Measurements from ENCODE around the gene TPD52L1.

DNA sequence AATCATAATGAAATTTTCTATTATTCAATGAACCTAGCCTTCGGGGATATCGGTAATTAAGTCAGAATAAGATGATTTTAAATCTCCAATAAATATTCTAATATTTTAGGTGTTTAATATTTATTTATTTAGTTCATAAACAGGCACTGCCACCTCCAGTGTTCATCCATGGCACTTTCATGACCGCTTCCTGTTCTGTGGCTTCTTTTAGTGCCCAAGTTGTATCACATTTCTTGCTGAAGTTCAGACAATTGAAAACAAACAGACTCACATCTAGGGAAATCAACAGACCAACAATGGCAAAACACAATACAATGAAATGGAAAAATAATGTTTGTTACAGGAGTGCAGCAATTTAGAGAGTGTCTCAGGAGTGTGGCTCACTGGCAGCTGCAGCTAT, 122.2 kb downstream of the TPD52L1 start:
- TF ChIP-seq, protein P1, sequence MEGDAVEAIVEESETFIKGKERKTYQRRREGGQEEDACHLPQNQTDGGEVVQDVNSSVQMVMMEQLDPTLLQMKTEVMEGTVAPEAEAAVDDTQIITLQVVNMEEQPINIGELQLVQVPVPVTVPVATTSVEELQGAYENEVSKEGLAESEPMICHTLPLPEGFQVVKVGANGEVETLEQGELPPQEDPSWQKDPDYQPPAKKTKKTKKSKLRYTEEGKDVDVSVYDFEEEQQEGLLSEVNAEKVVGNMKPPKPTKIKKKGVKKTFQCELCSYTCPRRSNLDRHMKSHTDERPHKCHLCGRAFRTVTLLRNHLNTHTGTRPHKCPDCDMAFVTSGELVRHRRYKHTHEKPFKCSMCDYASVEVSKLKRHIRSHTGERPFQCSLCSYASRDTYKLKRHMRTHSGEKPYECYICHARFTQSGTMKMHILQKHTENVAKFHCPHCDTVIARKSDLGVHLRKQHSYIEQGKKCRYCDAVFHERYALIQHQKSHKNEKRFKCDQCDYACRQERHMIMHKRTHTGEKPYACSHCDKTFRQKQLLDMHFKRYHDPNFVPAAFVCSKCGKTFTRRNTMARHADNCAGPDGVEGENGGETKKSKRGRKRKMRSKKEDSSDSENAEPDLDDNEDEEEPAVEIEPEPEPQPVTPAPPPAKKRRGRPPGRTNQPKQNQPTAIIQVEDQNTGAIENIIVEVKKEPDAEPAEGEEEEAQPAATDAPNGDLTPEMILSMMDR (IDR thresholded peaks at IDR 0.05) = no peak
- TF ChIP-seq POLR2AphosphoS5 (IDR thresholded peaks at IDR 0.05) = no peak
